Activated CD4-positive, alpha-beta memory T cell treated with anti-CD3 and anti-CD28 coated beads for 36 hours (primary cell): Measurements from ENCODE around the gene P4HB. TPM values are rescaled to one million over a fixed set of nuclear protein-coding genes. Genes with fewer than 3 reads are reported as not detected.

Experiments used
- CTCF ChIA-PET: fragments of 350-600 bp; sonication (Branson Sonifier 250); formaldehyde crosslinking; loops from one replicate; lab custom pipeline; 2021; ENCODE audit warnings: antibody characterized with exemption, inconsistent platforms; lab: Charles Lee
- POLR2A ChIA-PET: fragments of 350-600 bp; sonication (Branson Sonifier 250); formaldehyde crosslinking; loops from one replicate; lab custom pipeline; 2021; ENCODE audit warnings: antibody characterized with exemption; lab: Charles Lee
- DNase-seq: peaks from one replicate; pipeline ENCODE4 v3.0.0-alpha.2; 2020
- H3K27ac Mint-ChIP-seq: one replicate; pipeline ENCODE4 v1.8.0; 2021; ENCODE audit warnings: mixed read lengths
- H3K27me3 Mint-ChIP-seq: one replicate; pipeline ENCODE4 v1.8.0; 2021; ENCODE audit warnings: mixed read lengths
- H3K36me3 Mint-ChIP-seq: one replicate; pipeline ENCODE4 v1.8.0; 2021; ENCODE audit warnings: mixed read lengths
- H3K4me1 Mint-ChIP-seq: one replicate; pipeline ENCODE4 v1.8.0; 2021; ENCODE audit warnings: low read depth, mixed read lengths
- H3K4me3 Mint-ChIP-seq: one replicate; pipeline ENCODE4 v1.8.0; 2021; ENCODE audit warnings: mild to moderate bottlenecking, mixed read lengths
- H3K9me3 Mint-ChIP-seq: one replicate; pipeline ENCODE4 v1.8.0; 2021; ENCODE audit warnings: mixed read lengths
- intact Hi-C: fragments of 100-400 bp; cut with micrococcal nuclease; formaldehyde crosslinking; loops from one replicate; pipeline ENCODE4 v1.15.1; 2023
- total RNA-seq, 2 experiments: library from RNA; stranded (reverse); gene quantifications; one replicate each; pipeline ENCODE4 v1.2.3, GENCODE V29; 2021

Gene P4HB
- total RNA-seq, 2 experiments from 2014 or later, result 358 to 367 TPM

DNA sequence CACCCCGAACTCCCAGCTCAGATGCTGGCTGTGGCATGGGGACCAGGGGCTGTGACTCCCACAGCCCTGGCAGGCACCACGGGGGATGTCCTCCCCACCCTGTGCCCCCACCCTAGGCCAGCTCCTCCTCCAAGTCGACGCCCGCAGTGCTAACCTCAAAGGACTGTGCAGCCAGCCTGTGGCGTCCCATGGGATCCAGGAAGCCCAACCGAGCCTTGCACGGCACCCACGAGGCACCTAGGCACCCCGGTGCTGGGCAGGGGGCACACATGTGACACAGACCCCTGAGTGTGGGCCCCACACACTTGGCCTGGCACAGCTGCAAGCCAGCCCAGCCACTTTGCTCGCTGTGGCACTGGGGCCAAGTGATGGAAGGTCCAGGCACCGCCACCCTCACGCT, 52.5 kb downstream of the P4HB start:
- H3K36me3 Mint-ChIP-seq, result no peaks in the 10 kb centered on the region
- H3K4me1 Mint-ChIP-seq, result no peaks in the 10 kb centered on the region
- DNase-seq, result no peak
- CTCF ChIA-PET, result no interaction called here
- POLR2A ChIA-PET, result no interaction called here
- intact Hi-C loops, result no loop called here
- H3K27me3 Mint-ChIP-seq, result peaks cover 17% of the 10 kb centered on the region
- H3K9me3 Mint-ChIP-seq, result no peaks in the 10 kb centered on the region
- no peak overlapping the region for H3K4me3 Mint-ChIP-seq
- no peak overlapping the region for H3K27ac Mint-ChIP-seq

DNA sequence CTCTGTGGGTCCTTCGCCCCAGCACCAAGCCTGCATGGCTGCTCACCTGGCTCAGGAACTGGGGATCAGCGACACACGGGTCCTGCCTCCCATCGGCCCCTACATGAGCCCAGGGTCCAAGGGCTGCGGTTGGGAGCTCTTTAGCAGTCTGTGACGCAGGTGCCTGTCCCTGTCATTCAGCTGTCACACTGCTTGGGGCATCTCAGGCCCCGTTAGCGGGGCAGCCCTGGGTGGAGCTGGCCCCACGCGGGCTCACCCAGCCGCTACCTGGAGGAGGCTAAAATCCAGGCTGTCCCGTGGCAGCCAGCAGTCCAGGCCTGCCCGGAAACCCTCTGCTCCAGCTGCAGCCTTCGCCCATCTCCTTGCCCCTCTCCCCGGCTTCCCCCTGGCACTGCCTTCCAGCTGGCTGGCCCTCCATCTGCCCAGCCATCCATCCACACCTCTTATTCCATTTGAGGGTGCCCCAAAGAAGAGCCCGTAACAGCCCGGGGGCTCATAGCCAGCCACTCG, 53.1 kb downstream of the P4HB start:
- no peaks in the 10 kb centered on the region for H3K36me3 Mint-ChIP-seq
- H3K27me3 Mint-ChIP-seq, result peaks cover 23% of the 10 kb centered on the region
- no peak overlapping the region for H3K27ac Mint-ChIP-seq
- ChIA-PET POLR2A (no interaction called here), CTCF (no interaction called here)
- H3K4me1 Mint-ChIP-seq, result no peaks in the 10 kb centered on the region
- H3K9me3 Mint-ChIP-seq, result no peaks in the 10 kb centered on the region
- intact Hi-C loops, result no loop called here
- DNase-seq, result no peak
- H3K4me3 Mint-ChIP-seq, result no peak overlapping the region

DNA sequence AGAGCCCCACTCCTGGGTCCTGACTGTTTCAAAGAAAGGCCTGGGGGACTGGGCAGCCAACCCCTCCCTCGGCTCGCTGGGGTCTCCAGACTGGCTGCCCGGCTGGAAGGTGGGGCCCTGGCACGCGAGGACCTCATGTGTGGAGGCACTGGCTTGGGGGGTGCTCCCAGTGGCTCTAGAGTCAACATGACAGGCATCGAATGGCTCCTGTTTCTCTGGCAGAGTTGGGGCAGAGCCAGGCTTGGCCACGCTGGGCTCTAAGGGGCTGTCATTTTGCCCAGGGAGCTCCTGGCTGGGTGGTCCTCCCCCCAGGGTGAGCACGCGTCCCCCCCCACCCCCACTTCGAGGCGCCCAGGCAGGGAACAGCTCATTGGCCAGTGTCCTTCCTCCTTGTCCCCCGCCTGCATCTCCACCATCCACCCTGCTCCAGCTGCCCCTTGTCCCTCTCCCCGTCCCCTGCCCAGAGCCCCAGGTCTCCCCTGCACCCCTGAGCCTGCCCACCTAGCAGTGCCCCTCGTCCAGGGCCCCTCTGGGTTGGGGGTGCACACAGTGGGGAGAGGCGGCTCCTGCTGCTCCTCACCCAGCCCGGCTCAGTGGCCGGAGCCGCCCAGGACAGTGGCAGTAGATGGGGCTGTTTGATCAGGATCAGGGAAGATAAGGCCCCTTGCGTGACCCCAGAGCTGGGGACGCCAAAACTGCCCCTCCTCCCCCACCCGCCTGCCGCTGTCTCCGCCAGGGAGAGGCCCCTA, 53.7 kb downstream of the P4HB start:
- POLR2A ChIA-PET, result no interaction called here
- intact Hi-C loops, result no loop called here
- H3K4me3 Mint-ChIP-seq, result no peak overlapping the region
- no peaks in the 10 kb centered on the region for H3K4me1 Mint-ChIP-seq
- no peaks in the 10 kb centered on the region for H3K9me3 Mint-ChIP-seq
- no peaks in the 10 kb centered on the region for H3K36me3 Mint-ChIP-seq
- peaks cover 30% of the 10 kb centered on the region for H3K27me3 Mint-ChIP-seq
- no peak for DNase-seq
- H3K27ac Mint-ChIP-seq, result no peak overlapping the region
- CTCF ChIA-PET, result interaction anchor here (0.9 kb wide), 1 partner anchor 73 kb away, joined by 3 read pairs; no protein-coding TSS in a partner anchor

GRCh38 chr17:81805707-81806460, 54.5 kb downstream of the P4HB start:
- no peak overlapping the region for H3K27ac Mint-ChIP-seq
- ChIA-PET CTCF (interaction anchor here (0.9 kb wide), 1 partner anchor 73 kb away, joined by 3 read pairs; no protein-coding TSS in a partner anchor), POLR2A (no interaction called here)
- intact Hi-C loops, result no loop called here
- H3K36me3 Mint-ChIP-seq, result no peaks in the 10 kb centered on the region
- no peak for DNase-seq
- no peak overlapping the region for H3K4me3 Mint-ChIP-seq
- H3K27me3 Mint-ChIP-seq, result peaks cover 32% of the 10 kb centered on the region
- H3K4me1 Mint-ChIP-seq, result no peaks in the 10 kb centered on the region
- H3K9me3 Mint-ChIP-seq, result no peaks in the 10 kb centered on the region

- Mint-ChIP-seq H3K4me3 (no peak overlapping the region), H3K27ac (no peak overlapping the region), H3K27me3 (peaks cover 36% of the 10 kb centered on the region), H3K9me3 (no peaks in the 10 kb centered on the region), H3K36me3 (no peaks in the 10 kb centered on the region), H3K4me1 (no peaks in the 10 kb centered on the region)
- ChIA-PET POLR2A (no interaction called here), CTCF (no interaction called here)
- intact Hi-C loops, result no loop called here
- DNase-seq, result no peak
Observed at GRCh38 chr17:81804559-81805399, 55.6 kb downstream of the P4HB start.

GRCh38 chr17:81803728-81804558, 56.4 kb downstream of the P4HB start, which contains the start of gene GCGR:
GCGR (plus strand) TSS chr17:81804150; CDS start chr17:81809019, 4,869 bp downstream.
- CTCF ChIA-PET, result no interaction called here
- Mint-ChIP-seq H3K4me3 (no peak within 1 kb of the TSS), H3K27ac (no peak within 1 kb of the TSS), H3K36me3 (no peaks in the 10 kb centered on the region), H3K27me3 (peaks cover 33% of the 10 kb centered on the region), H3K9me3 (no peaks in the 10 kb centered on the region), H3K4me1 (no peaks in the 10 kb centered on the region)
- no peak for DNase-seq
- POLR2A ChIA-PET, result no interaction called here
- intact Hi-C loops, result no loop called here

DNA sequence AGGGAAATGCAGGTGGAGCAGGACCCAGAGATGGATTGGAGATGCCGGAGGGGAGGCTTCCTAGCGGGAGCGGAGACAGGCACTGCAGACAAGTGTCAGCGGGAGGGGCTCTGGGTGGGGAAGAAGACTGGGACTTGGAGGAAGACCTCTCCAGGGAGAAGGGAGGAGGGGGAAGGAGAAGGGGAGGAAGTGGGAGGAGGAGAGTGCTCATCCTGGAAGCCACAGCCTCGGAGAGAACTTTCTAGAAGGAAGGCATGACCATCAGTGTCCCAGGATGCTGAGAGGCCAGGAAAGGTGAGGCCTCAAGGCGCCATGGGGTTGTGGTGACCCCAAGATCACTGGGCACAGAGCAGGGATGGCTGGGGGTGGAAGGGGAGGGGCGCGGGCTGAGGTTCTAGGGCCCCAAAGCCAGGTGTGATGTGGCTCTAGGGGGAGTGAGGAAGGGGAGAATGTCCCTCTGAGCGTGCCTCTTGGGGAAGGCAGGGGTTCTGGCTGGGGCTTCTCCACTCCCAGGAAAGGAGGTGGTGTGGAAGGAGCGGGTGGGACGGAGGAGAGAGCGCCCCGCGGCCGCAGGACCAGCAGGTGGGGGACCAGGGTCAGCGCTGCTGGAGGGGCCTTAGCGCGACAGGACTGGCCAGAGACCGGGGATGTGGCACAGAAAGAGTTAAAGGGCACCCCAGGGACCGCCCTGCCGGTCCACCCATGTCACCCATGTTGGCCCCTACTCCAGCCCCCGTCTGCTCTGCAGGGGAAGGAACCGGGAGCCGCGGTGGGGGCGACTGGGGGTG, 57.3 kb downstream of the P4HB start:
- Mint-ChIP-seq H3K27ac (no peak overlapping the region), H3K4me3 (no peak overlapping the region), H3K9me3 (no peaks in the 10 kb centered on the region), H3K27me3 (peaks cover 33% of the 10 kb centered on the region), H3K36me3 (no peaks in the 10 kb centered on the region), H3K4me1 (no peaks in the 10 kb centered on the region)
- ChIA-PET CTCF (no interaction called here), POLR2A (no interaction called here)
- intact Hi-C loops, result no loop called here
- no peak for DNase-seq

- ChIA-PET POLR2A (no interaction called here), CTCF (no interaction called here)
- intact Hi-C loops, result no loop called here
- Mint-ChIP-seq H3K9me3 (no peaks in the 10 kb centered on the region), H3K27ac (no peak overlapping the region), H3K4me3 (no peak overlapping the region), H3K4me1 (no peaks in the 10 kb centered on the region), H3K27me3 (peaks cover 31% of the 10 kb centered on the region), H3K36me3 (no peaks in the 10 kb centered on the region)
- DNase-seq, result no peak
Observed at GRCh38 chr17:81802048-81802758, 58.1 kb downstream of the P4HB start.

- Mint-ChIP-seq H3K27me3 (peaks cover 31% of the 10 kb centered on the region), H3K4me1 (no peaks in the 10 kb centered on the region), H3K27ac (no peak overlapping the region), H3K4me3 (no peak overlapping the region), H3K9me3 (no peaks in the 10 kb centered on the region), H3K36me3 (no peaks in the 10 kb centered on the region)
- DNase-seq, result no peak
- intact Hi-C loops, result no loop called here
- ChIA-PET CTCF (no interaction called here), POLR2A (no interaction called here)
Observed at GRCh38 chr17:81801327-81801726, 59.0 kb downstream of the P4HB start.

- ChIA-PET CTCF (no interaction called here), POLR2A (no interaction called here)
- DNase-seq, result no peak
- intact Hi-C loops, result no loop called here
- Mint-ChIP-seq H3K27ac (no peak overlapping the region), H3K36me3 (no peaks in the 10 kb centered on the region), H3K27me3 (no peaks in the 10 kb centered on the region), H3K4me3 (no peak overlapping the region), H3K4me1 (no peaks in the 10 kb centered on the region), H3K9me3 (no peaks in the 10 kb centered on the region)
Observed at GRCh38 chr17:81794509-81794908, 65.8 kb downstream of the P4HB start.
